SK-N-SH (cell line): ENCODE data around the gene SEC61B. TPM values are rescaled to one million over a fixed set of nuclear protein-coding genes. Genes with fewer than 3 reads are reported as not detected.

Experiments
- CTCF ChIA-PET: fragments of 300-600, 350-600 bp; formaldehyde crosslinking; extraction: SDS; loops from one replicate; lab custom pipeline; 2021; lab: Yijun Ruan, JAX
- POLR2A ChIA-PET: fragments of 350-600 bp; sonication (Branson Sonifier 250); formaldehyde crosslinking; extraction: SDS; loops from one replicate; lab custom pipeline; 2020; ENCODE audit warnings: antibody characterized with exemption, inconsistent platforms; lab: Yijun Ruan, JAX
- DNase-seq: peaks from one replicate; pipeline ENCODE4 v3.0.0; 2012
- H2AFZ ChIP-seq: fragments of 200-600 bp; sonication (generic); 2 replicates; pipeline ENCODE4 v1.8.1; 2016; ENCODE audit warnings: antibody characterized with exemption, mild to moderate bottlenecking, low read depth
- H3F3A ChIP-seq: fragments of 200-600 bp; sonication (generic); replicated peaks from 2 replicates; pipeline ENCODE3; 2016; ENCODE audit warnings: antibody characterized with exemption, mild to moderate bottlenecking; ENCODE audit not compliant: insufficient read depth
- H3K27ac ChIP-seq, 2 experiments: fragments of 200-500 bp in 1 of 2; fragments of 200-600 bp in 1 of 2; sonication (Bioruptor generic) in 1 of 2; sonication (generic), shearing (Covaris generic) in 1 of 2; 2 replicates each; pipeline versions ENCODE4 v1.5.1 to v1.6.1; 2014 to 2016; ENCODE audit warnings: low read depth in 2 of 2, inconsistent platforms in 1 of 2, low read length in 1 of 2, mild to moderate bottlenecking in 1 of 2, mixed read lengths in 1 of 2
- H3K27me3 ChIP-seq: fragments of 200-600 bp; sonication (generic), shearing (Covaris generic); 2 replicates; pipeline ENCODE4 v1.6.1; 2016; ENCODE audit warnings: mixed run types; ENCODE audit not compliant: insufficient read depth
- H3K36me3 ChIP-seq, 2 experiments: fragments of 200-500 bp in 1 of 2; fragments of 200-600 bp in 1 of 2; sonication (Bioruptor generic) in 1 of 2; sonication (generic) in 1 of 2; replicated peaks in 1 of 2; 2 replicates each; pipeline versions ENCODE3 to v1.5.1; 2014 to 2016; ENCODE audit warnings: low read length in 1 of 2, mild to moderate bottlenecking in 1 of 2; ENCODE audit not compliant: insufficient read depth in 2 of 2, control insufficient read depth in 1 of 2
- H3K4me1 ChIP-seq, 2 experiments: fragments of 200-500 bp in 1 of 2; fragments of 200-600 bp in 1 of 2; sonication (Bioruptor generic) in 1 of 2; sonication (generic), shearing (Covaris generic) in 1 of 2; 2 replicates each; pipeline versions ENCODE4 v1.5.1 to v1.6.1; 2014 to 2016; ENCODE audit warnings: low read depth in 1 of 2, low read length in 1 of 2, mixed run types in 1 of 2; ENCODE audit not compliant: insufficient read depth in 2 of 2, control insufficient read depth in 1 of 2
- H3K4me2 ChIP-seq: fragments of 200-600 bp; sonication (generic), shearing (Covaris generic); 2 replicates; pipeline ENCODE4 v1.6.1; 2017; ENCODE audit warnings: mixed run types
- H3K4me3 ChIP-seq, 2 experiments: fragments of 200-500 bp in 1 of 2; fragments of 200-600 bp in 1 of 2; sonication (Bioruptor generic) in 1 of 2; sonication (generic), shearing (Covaris generic) in 1 of 2; 2 replicates each; pipeline versions ENCODE4 v1.5.1 to v1.8.1; 2014 to 2016; ENCODE audit warnings: low read depth in 2 of 2, inconsistent platforms in 1 of 2, low read length in 1 of 2, mild to moderate bottlenecking in 1 of 2, mixed read lengths in 1 of 2, moderate library complexity in 1 of 2
- H3K79me2 ChIP-seq: fragments of 200-600 bp; sonication (generic); 2 replicates; pipeline ENCODE4 v1.8.1; 2017; ENCODE audit warnings: mild to moderate bottlenecking; ENCODE audit not compliant: insufficient read depth
- H3K9ac ChIP-seq: fragments of 200-600 bp; sonication (generic); 2 replicates; pipeline ENCODE4 v1.6.1; 2017; ENCODE audit warnings: mixed run types
- H3K9me2 ChIP-seq: fragments of 200-600 bp; sonication (generic); 2 replicates; pipeline ENCODE4 v1.6.1; 2017; ENCODE audit warnings: mixed run types
- H3K9me3 ChIP-seq: fragments of 200-600 bp; sonication (generic); 2 replicates; pipeline ENCODE4 v1.6.1; 2017; ENCODE audit warnings: mixed run types, mild to moderate bottlenecking, moderate library complexity
- H4K20me1 ChIP-seq: fragments of 200-600 bp; sonication (generic); 2 replicates; pipeline ENCODE4 v1.6.1; 2017; ENCODE audit warnings: mild to moderate bottlenecking, mixed run types; ENCODE audit not compliant: insufficient read depth
- ELF1 ChIP-seq: IDR thresholded peaks from 2 replicates; pipeline ENCODE4 v1.4.0; 2012
- EP300 ChIP-seq, 2 experiments: IDR thresholded peaks; 2 replicates each; pipeline versions ENCODE4 v1.4.0 to v1.6.1; 2012; ENCODE audit warnings: borderline replicate concordance in 1 of 2, low read depth in 1 of 2, low read length in 1 of 2
- FOXM1 ChIP-seq: IDR thresholded peaks from 2 replicates; pipeline ENCODE4 v1.4.0; 2012; ENCODE audit warnings: low read depth, mild to moderate bottlenecking
- GABPA ChIP-seq: IDR thresholded peaks from 2 replicates; pipeline ENCODE4 v1.4.0; 2012; ENCODE audit warnings: low read depth, mild to moderate bottlenecking
- JUND ChIP-seq: IDR thresholded peaks from 2 replicates; pipeline ENCODE4 v1.4.0; 2012
- MXI1 ChIP-seq: IDR thresholded peaks from 2 replicates; pipeline ENCODE4 v1.6.1; 2012; ENCODE audit warnings: mild to moderate bottlenecking, low read depth, low read length, improper control_type of control experiment
- NRF1 ChIP-seq: IDR thresholded peaks from 2 replicates; pipeline ENCODE4 v1.6.1; 2012; ENCODE audit warnings: low read depth, mild to moderate bottlenecking, low read length
- RAD21 ChIP-seq: IDR thresholded peaks from 2 replicates; pipeline ENCODE4 v1.6.1; 2012; ENCODE audit warnings: mild to moderate bottlenecking, low read length
- RFX5 ChIP-seq: IDR thresholded peaks from 2 replicates; pipeline ENCODE4 v1.6.1; 2012; ENCODE audit warnings: mild to moderate bottlenecking, improper control_type of control experiment, low read length
- RXRA ChIP-seq: IDR thresholded peaks from 2 replicates; pipeline ENCODE4 v1.4.0; 2012; ENCODE audit warnings: low read depth, mild to moderate bottlenecking, borderline replicate concordance
- SMC3 ChIP-seq: IDR thresholded peaks from 2 replicates; pipeline ENCODE4 v1.6.1; 2012; ENCODE audit warnings: low read depth, low read length, improper control_type of control experiment
- YY1 ChIP-seq: IDR thresholded peaks from 2 replicates; pipeline ENCODE4 v1.4.0; 2012; ENCODE audit warnings: low read depth, mild to moderate bottlenecking
- WGBS: methylation state at CpG from one replicate; pipeline ENCODE4 v1.1.6; 2017; ENCODE audit warnings: low lambda C conversion rate; 5-methylcytosine and 5-hydroxymethylcytosine counted together
- polyA plus RNA-seq, 3 experiments: library from polyadenylated mRNA; depleted of rRNA; stranded (reverse); fragments of >200 nt; gene quantifications; 2 replicates each; pipeline ENCODE4 v1.2.3, GENCODE V29; 2012
- TF ChIP-seq, protein P1 (sequence below): fragments of 150-350 bp; IDR thresholded peaks from 2 replicates; pipeline ENCODE4 v1.6.1; 2016; ENCODE audit warnings: mild to moderate bottlenecking, low read depth, low read length
- TF ChIP-seq, protein P2 (sequence below): IDR thresholded peaks from 2 replicates; pipeline ENCODE4; 2012
- TF ChIP-seq, protein P3 (sequence below): fragments of 150-350 bp; IDR thresholded peaks from 2 replicates; pipeline ENCODE4 v1.6.1; 2017; ENCODE audit warnings: antibody characterized with exemption, low read length, low read depth, borderline replicate concordance
- TF ChIP-seq, protein P4 (sequence below): IDR thresholded peaks from 2 replicates; pipeline ENCODE4 v1.4.0; 2012; ENCODE audit warnings: low read depth, borderline replicate concordance
- TF ChIP-seq, protein P5 (sequence below): IDR thresholded peaks from 2 replicates; pipeline ENCODE4 v1.4.0; 2012; ENCODE audit warnings: low read depth

Gene SEC61B
- polyA plus RNA-seq, 1 of the 3 experiments (the other 2 are of a cell fraction): 174 TPM

DNA sequence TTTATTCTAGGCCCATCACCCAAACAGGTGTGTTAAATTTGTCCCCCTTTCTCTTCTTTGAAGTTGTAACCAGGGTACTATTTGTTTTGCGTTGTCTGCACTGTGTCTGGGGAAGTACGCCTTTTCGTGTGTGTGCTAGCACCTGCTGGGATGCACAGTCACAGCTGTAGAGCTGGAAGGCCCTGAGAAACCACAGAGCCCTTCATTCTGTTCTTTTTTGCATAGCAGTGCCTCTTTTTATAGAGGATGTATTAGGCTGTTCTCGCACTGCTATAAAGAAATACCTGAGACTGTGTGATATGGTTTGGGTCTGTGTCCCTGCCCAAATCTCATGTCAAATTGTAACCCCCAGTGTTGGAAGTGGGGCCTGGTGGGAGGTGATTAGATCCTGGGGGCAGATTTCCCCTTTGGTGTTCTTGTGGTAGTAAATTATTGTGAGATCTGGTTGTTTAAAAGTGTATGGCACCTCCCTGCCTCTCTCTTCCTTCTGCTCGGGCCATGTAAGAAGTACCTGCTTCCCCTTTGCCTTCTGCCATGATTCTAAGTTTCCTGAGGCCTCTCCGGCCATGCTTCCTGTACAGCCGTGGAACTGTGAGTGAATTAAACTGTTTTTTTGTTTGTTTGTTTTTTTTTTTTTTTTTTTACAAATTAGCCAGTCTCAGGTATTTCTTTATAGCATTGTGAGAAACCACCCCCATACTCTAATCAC is 14.0 kb downstream of the SEC61B start:
- no peaks in the 10 kb centered on the region for H4K20me1 ChIP-seq
- no peaks in the 10 kb centered on the region for H3K9me2 ChIP-seq
- POLR2A ChIA-PET: no interaction called here
- TF ChIP-seq, protein P1, sequence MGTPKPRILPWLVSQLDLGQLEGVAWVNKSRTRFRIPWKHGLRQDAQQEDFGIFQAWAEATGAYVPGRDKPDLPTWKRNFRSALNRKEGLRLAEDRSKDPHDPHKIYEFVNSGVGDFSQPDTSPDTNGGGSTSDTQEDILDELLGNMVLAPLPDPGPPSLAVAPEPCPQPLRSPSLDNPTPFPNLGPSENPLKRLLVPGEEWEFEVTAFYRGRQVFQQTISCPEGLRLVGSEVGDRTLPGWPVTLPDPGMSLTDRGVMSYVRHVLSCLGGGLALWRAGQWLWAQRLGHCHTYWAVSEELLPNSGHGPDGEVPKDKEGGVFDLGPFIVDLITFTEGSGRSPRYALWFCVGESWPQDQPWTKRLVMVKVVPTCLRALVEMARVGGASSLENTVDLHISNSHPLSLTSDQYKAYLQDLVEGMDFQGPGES: no peak
- TF ChIP-seq RAD21 (no peak), SMC3 (no peak), RFX5 (no peak), RXRA (no peak), MXI1 (no peak), EP300 (IDR thresholded peaks at IDR 0.05; ENCODE audit: borderline replicate concordance in 1 of 2, low read depth in 1 of 2, low read length in 1 of 2) (no peak), FOXM1 (no peak), GABPA (no peak), NRF1 (no peak), YY1 (no peak)
- TF ChIP-seq, protein P2, sequence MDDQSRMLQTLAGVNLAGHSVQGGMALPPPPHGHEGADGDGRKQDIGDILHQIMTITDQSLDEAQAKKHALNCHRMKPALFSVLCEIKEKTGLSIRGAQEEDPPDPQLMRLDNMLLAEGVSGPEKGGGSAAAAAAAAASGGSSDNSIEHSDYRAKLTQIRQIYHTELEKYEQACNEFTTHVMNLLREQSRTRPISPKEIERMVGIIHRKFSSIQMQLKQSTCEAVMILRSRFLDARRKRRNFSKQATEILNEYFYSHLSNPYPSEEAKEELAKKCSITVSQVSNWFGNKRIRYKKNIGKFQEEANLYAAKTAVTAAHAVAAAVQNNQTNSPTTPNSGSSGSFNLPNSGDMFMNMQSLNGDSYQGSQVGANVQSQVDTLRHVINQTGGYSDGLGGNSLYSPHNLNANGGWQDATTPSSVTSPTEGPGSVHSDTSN: no peak
- TF ChIP-seq, protein P3, sequence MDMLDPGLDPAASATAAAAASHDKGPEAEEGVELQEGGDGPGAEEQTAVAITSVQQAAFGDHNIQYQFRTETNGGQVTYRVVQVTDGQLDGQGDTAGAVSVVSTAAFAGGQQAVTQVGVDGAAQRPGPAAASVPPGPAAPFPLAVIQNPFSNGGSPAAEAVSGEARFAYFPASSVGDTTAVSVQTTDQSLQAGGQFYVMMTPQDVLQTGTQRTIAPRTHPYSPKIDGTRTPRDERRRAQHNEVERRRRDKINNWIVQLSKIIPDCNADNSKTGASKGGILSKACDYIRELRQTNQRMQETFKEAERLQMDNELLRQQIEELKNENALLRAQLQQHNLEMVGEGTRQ: no peak
- no peak overlapping the region for H3K27ac ChIP-seq
- CTCF ChIA-PET: no interaction called here
- H3K9me3 ChIP-seq: no peaks in the 10 kb centered on the region
- no peak overlapping the region for H3K4me3 ChIP-seq
- no peaks in the 10 kb centered on the region for H3K79me2 ChIP-seq
- H3K4me2 ChIP-seq: no peak overlapping the region
- H3K9ac ChIP-seq: no peak overlapping the region
- no peak for DNase-seq
- 96% methylated on average over 7 of the region's 7 CpGs for WGBS
- peaks cover 5 to 9% of the 10 kb centered on the region in 2 experiments; a peak in 3 of 4 replicates for H3K4me1 ChIP-seq
- H3K27me3 ChIP-seq: no peaks in the 10 kb centered on the region
- H3F3A ChIP-seq: no peaks in the 10 kb centered on the region
- no peak overlapping the region for H2AFZ ChIP-seq
- peaks cover 10 to 26% of the 10 kb centered on the region in 2 experiments for H3K36me3 ChIP-seq

DNA sequence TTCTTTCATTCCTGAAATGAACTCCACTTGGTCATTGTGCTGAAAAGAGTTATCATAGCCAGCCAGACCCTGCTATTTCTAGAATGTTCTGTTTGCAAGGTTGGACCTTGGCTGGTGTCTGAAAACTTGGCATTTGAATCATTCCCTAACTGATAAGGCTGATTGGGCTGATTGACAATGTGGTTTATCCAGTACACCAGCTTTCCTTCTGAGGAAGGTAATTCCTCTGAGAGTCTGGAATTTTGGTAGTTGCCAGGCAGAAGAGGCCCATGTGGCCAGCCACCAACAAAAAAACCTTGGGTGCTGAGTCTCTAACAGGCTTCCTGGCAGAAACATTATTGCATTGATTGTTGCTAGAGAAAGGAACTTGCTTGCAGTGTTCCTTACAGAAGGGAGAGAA is 15.3 kb downstream of the SEC61B start:
- H3K36me3 ChIP-seq: peaks cover 5 to 13% of the 10 kb centered on the region in 2 experiments
- H3K27ac ChIP-seq: no peak overlapping the region
- no peak overlapping the region for H3K9ac ChIP-seq
- H4K20me1 ChIP-seq: no peaks in the 10 kb centered on the region
- peaks cover 5 to 9% of the 10 kb centered on the region in 2 experiments; a peak in 3 of 4 replicates for H3K4me1 ChIP-seq
- H3K4me2 ChIP-seq: no peak overlapping the region
- H3K4me3 ChIP-seq: no peak overlapping the region
- H3K79me2 ChIP-seq: no peaks in the 10 kb centered on the region
- no peak overlapping the region for H2AFZ ChIP-seq
- no peaks in the 10 kb centered on the region for H3K27me3 ChIP-seq
- no peak for DNase-seq
- ChIA-PET POLR2A (no interaction called here), CTCF (interaction anchor here (1.0 kb wide), 2 partner anchors 9 to 74 kb away, joined by 3 to 5 read pairs; no protein-coding TSS in a partner anchor)
- H3K9me2 ChIP-seq: no peaks in the 10 kb centered on the region
- H3K9me3 ChIP-seq: no peaks in the 10 kb centered on the region
- no peaks in the 10 kb centered on the region for H3F3A ChIP-seq
- TF ChIP-seq, protein P3: no peak
- TF ChIP-seq GABPA (no peak), YY1 (no peak), RXRA (no peak), ELF1 (no peak), MXI1 (no peak), JUND (no peak), EP300 (IDR thresholded peaks at IDR 0.05; ENCODE audit: borderline replicate concordance in 1 of 2, low read depth in 1 of 2, low read length in 1 of 2) (no peak)
- TF ChIP-seq, protein P2: no peak
- TF ChIP-seq, protein P4, sequence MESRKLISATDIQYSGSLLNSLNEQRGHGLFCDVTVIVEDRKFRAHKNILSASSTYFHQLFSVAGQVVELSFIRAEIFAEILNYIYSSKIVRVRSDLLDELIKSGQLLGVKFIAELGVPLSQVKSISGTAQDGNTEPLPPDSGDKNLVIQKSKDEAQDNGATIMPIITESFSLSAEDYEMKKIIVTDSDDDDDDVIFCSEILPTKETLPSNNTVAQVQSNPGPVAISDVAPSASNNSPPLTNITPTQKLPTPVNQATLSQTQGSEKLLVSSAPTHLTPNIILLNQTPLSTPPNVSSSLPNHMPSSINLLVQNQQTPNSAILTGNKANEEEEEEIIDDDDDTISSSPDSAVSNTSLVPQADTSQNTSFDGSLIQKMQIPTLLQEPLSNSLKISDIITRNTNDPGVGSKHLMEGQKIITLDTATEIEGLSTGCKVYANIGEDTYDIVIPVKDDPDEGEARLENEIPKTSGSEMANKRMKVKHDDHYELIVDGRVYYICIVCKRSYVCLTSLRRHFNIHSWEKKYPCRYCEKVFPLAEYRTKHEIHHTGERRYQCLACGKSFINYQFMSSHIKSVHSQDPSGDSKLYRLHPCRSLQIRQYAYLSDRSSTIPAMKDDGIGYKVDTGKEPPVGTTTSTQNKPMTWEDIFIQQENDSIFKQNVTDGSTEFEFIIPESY: no peak
- TF ChIP-seq, protein P5, sequence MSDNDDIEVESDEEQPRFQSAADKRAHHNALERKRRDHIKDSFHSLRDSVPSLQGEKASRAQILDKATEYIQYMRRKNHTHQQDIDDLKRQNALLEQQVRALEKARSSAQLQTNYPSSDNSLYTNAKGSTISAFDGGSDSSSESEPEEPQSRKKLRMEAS: no peak
